Testis (tissue), 2 donors: ENCODE results near the gene AQP2.

Experiments
- POLR2A ChIP-seq: fragments of 450-650 bp; IDR thresholded peaks from one replicate; pipeline ENCODE4 v1.6.1; 2017; ENCODE audit warnings: antibody characterized with exemption, mild to moderate bottlenecking, moderate library complexity
- TF ChIP-seq, protein P1 (sequence below), 3 experiments: fragments of 450-650 bp in 2 of 3; fragments of 200-600 bp in 1 of 3; sonication (generic) in 1 of 3; IDR thresholded peaks; one replicate each; pipeline ENCODE4 v1.5.1; 2016 to 2019; ENCODE audit warnings: antibody characterized with exemption in 3 of 3, mild to moderate bottlenecking in 2 of 3, moderate library complexity in 1 of 3

DNA sequence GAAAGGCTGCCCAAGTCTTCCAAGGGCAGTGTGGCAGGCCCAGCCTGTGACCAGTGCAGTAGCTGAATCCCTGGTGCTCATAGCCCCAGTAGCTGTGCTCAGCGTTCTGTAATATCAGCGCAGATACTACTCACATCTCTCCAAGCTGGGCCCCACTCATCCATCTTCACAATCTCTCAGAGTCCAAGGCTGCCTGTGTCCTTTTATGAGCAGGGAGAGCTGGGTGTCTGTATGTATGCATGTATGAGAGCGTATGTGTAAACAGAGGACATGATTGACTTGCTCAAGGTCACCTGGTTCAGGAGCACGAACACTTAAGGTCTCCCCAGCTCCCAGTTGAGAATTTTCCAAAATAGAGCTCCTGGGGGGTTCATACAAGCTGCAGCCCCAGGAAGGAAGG lies 27.6 kb downstream of the AQP2 start:
- TF ChIP-seq, protein P1, sequence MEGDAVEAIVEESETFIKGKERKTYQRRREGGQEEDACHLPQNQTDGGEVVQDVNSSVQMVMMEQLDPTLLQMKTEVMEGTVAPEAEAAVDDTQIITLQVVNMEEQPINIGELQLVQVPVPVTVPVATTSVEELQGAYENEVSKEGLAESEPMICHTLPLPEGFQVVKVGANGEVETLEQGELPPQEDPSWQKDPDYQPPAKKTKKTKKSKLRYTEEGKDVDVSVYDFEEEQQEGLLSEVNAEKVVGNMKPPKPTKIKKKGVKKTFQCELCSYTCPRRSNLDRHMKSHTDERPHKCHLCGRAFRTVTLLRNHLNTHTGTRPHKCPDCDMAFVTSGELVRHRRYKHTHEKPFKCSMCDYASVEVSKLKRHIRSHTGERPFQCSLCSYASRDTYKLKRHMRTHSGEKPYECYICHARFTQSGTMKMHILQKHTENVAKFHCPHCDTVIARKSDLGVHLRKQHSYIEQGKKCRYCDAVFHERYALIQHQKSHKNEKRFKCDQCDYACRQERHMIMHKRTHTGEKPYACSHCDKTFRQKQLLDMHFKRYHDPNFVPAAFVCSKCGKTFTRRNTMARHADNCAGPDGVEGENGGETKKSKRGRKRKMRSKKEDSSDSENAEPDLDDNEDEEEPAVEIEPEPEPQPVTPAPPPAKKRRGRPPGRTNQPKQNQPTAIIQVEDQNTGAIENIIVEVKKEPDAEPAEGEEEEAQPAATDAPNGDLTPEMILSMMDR (IDR thresholded peaks at IDR 0.05), result no peak
- TF ChIP-seq POLR2A, result no peak
